Mesendoderm (in vitro differentiated cells): ENCODE measurements around the gene SMIM12.
"Not testable (repeated sequence)": the region's sequence is repeated elsewhere in the genome, so short reads cannot be mapped to it uniquely, and the experiment has no call there.

Experiments used
- DNase-seq: peaks from one replicate; pipeline ENCODE4 v3.0.0; 2013
- H2AK5ac ChIP-seq: 2 replicates; pipeline ENCODE4 v1.6.1; 2013; ENCODE audit warnings: low read length, inconsistent platforms
- H2BK120ac ChIP-seq: 2 replicates; pipeline ENCODE4 v1.6.1; 2013; ENCODE audit warnings: low read depth, mild to moderate bottlenecking, low read length, moderate library complexity, mixed read lengths
- H2BK15ac ChIP-seq: replicated peaks from 2 replicates; pipeline ENCODE4 v1.6.1; 2013; ENCODE audit warnings: low read depth, mild to moderate bottlenecking, moderate library complexity
- H2BK5ac ChIP-seq: 2 replicates; pipeline ENCODE4 v1.6.1; 2013; ENCODE audit warnings: low read length, inconsistent platforms
- H3K18ac ChIP-seq: 2 replicates; pipeline ENCODE4 v1.6.1; 2013; ENCODE audit warnings: mild to moderate bottlenecking, low read length, mixed read lengths
- H3K23ac ChIP-seq: one replicate; pipeline ENCODE4 v1.6.1; 2013; ENCODE audit warnings: low read length
- H3K27ac ChIP-seq: 2 replicates; pipeline ENCODE4 v1.5.1; 2013; ENCODE audit warnings: low read depth, mild to moderate bottlenecking, inconsistent platforms, low read length, moderate library complexity
- H3K27me3 ChIP-seq: 2 replicates; pipeline ENCODE4 v1.6.1; 2013; ENCODE audit warnings: low read length, control low read depth, mild to moderate bottlenecking, inconsistent platforms; ENCODE audit not compliant: insufficient read depth, poor library complexity
- H3K36me3 ChIP-seq: 2 replicates; pipeline ENCODE4 v1.6.1; 2013; ENCODE audit warnings: low read length, inconsistent platforms; ENCODE audit not compliant: control insufficient read depth, insufficient read depth
- H3K4ac ChIP-seq: one replicate; pipeline ENCODE4 v1.6.1; 2013; ENCODE audit warnings: low read depth, mild to moderate bottlenecking, low read length, moderate library complexity
- H3K4me1 ChIP-seq: 2 replicates; pipeline ENCODE4 v1.6.1; 2013; ENCODE audit warnings: low read depth, low read length, inconsistent platforms; ENCODE audit not compliant: control insufficient read depth
- H3K4me2 ChIP-seq: 2 replicates; pipeline ENCODE4 v1.6.1; 2013; ENCODE audit warnings: low read length
- H3K4me3 ChIP-seq: 2 replicates; pipeline ENCODE4 v1.5.1; 2013; ENCODE audit warnings: mild to moderate bottlenecking, low read length
- H3K56ac ChIP-seq: one replicate; pipeline ENCODE4 v1.6.1; 2013; ENCODE audit warnings: low read length
- H3K79me1 ChIP-seq: 2 replicates; pipeline ENCODE4 v1.6.1; 2013; ENCODE audit warnings: low read length, inconsistent platforms
- H3K79me2 ChIP-seq: 2 replicates; pipeline ENCODE4 v1.6.1; 2013; ENCODE audit warnings: mild to moderate bottlenecking, low read length; ENCODE audit not compliant: control insufficient read depth, insufficient read depth
- H3K9ac ChIP-seq: 2 replicates; pipeline ENCODE4 v1.6.1; 2013; ENCODE audit warnings: low read length, inconsistent platforms
- H4K5ac ChIP-seq: one replicate; pipeline ENCODE4 v1.6.1; 2013; ENCODE audit warnings: low read length
- H4K8ac ChIP-seq: one replicate; pipeline ENCODE4 v1.6.1; 2013; ENCODE audit warnings: low read depth, mild to moderate bottlenecking, control low read depth, low read length, moderate library complexity
- WGBS: extraction: QIAGEN DNeasy Blood & Tissue Kit; methylation state at CpG from one replicate; pipeline ENCODE4 v1.1.7; 2013; ENCODE audit warnings: low lambda C conversion rate, missing lambda C conversion rate; ENCODE audit not compliant: insufficient coverage; ENCODE audit errors: extremely low coverage; 5-methylcytosine and 5-hydroxymethylcytosine counted together

The SMIM12 gene

DNA sequence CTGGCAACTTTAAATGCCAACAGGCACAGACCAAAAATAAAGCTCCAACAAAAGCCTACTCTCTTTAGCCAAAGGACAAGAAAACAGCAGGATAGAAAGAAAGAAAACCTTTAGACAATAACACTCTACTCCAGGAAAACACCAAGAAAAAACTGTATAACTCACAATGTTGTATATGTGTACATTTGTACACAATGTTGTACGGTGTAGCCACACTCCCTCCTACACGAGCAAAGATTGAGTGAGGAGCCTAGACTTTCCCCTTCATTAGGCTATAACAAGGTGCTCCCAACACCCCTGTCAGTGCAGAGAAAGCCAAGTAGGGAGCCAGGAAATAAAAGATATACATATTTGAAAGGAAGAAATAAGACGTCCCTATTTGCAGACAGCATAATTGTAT, 42.8 kb downstream of the SMIM12 start:
- Histone ChIP-seq H2BK5ac (no peak overlapping the region), H3K79me1 (no peaks in the 10 kb centered on the region), H4K8ac (no peak overlapping the region), H3K4ac (no peak overlapping the region), H3K79me2 (no peaks in the 10 kb centered on the region), H2AK5ac (no peak overlapping the region), H3K4me2 (no peak overlapping the region), H3K23ac (no peak overlapping the region), H4K5ac (no peak overlapping the region), H3K27me3 (no peaks in the 10 kb centered on the region), H2BK120ac (no peak overlapping the region), H3K4me3 (no peak overlapping the region), H3K4me1 (no peaks in the 10 kb centered on the region), H3K18ac (no peak overlapping the region), H2BK15ac (no peak overlapping the region), H3K27ac (no peak overlapping the region), H3K36me3 (no peaks in the 10 kb centered on the region), H3K9ac (no peak overlapping the region), H3K56ac (no peak overlapping the region)
- WGBS, result no CpG with 5 or more reads among the region's 3 CpGs
- DNase-seq, result no peak

DNA sequence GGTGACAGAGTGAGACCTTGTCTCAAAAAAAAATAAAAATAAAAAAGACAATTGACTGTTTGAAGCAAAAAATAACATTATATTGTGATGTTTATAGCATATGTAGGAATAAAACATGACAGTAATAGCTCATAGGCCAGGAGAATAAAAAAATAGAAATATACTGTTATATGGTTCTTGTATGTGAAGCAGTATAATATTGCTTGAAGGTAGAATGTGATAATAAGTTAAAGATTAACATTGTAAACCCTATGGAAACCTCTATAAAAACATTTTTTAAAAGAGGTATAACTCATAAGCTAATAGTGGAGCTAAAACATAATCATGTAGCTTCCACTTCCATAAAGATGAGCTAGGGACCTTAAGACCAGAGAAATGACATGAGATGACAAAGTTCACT, 43.2 kb downstream of the SMIM12 start:
- no peak overlapping the region for H4K8ac ChIP-seq
- no peak for DNase-seq
- H2BK15ac ChIP-seq, result no peak overlapping the region
- no peak overlapping the region for H3K9ac ChIP-seq
- no peak overlapping the region for H3K27ac ChIP-seq
- no peak overlapping the region for H2AK5ac ChIP-seq
- H2BK120ac ChIP-seq, result no peak overlapping the region
- no peak overlapping the region for H3K56ac ChIP-seq
- H3K27me3 ChIP-seq, result no peaks in the 10 kb centered on the region
- H3K4me1 ChIP-seq, result no peaks in the 10 kb centered on the region
- H3K79me2 ChIP-seq, result no peaks in the 10 kb centered on the region
- H3K4ac ChIP-seq, result no peak overlapping the region
- no peak overlapping the region for H3K4me2 ChIP-seq
- H3K23ac ChIP-seq, result no peak overlapping the region
- no peaks in the 10 kb centered on the region for H3K36me3 ChIP-seq
- H3K79me1 ChIP-seq, result no peaks in the 10 kb centered on the region
- H2BK5ac ChIP-seq, result no peak overlapping the region
- no peak overlapping the region for H3K18ac ChIP-seq
- no peak overlapping the region for H3K4me3 ChIP-seq
- no peak overlapping the region for H4K5ac ChIP-seq

DNA sequence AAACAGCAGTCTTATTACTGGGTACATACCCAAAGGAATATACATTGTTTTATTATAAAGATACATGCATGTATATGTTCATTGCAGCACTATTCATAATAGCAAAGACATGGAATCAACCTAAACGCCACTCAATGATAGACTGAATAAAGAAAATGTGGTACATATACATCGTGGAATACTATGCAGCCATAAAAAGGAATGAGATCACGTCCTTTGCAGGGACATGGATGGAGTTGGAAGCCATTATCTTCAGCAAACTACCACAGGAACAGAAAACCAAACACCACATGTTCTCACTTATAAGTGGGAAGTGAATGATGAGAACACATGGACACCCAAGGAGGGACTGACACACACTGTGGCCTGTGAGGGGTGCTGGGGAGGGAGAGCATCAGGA, 48.8 kb downstream of the SMIM12 start:
- H4K8ac ChIP-seq, H3K18ac ChIP-seq, H3K4me1 ChIP-seq, H2BK5ac ChIP-seq, H3K4me2 ChIP-seq, H3K36me3 ChIP-seq, H4K5ac ChIP-seq, H3K23ac ChIP-seq, H3K27ac ChIP-seq, H3K79me1 ChIP-seq, DNase-seq, H3K9ac ChIP-seq, H2AK5ac ChIP-seq, H3K56ac ChIP-seq, H2BK15ac ChIP-seq, H2BK120ac ChIP-seq, H3K27me3 ChIP-seq, H3K4me3 ChIP-seq, H3K4ac ChIP-seq, H3K79me2 ChIP-seq: not testable (repeated sequence)
- no CpG with 5 or more reads among the region's 3 CpGs for WGBS

DNA sequence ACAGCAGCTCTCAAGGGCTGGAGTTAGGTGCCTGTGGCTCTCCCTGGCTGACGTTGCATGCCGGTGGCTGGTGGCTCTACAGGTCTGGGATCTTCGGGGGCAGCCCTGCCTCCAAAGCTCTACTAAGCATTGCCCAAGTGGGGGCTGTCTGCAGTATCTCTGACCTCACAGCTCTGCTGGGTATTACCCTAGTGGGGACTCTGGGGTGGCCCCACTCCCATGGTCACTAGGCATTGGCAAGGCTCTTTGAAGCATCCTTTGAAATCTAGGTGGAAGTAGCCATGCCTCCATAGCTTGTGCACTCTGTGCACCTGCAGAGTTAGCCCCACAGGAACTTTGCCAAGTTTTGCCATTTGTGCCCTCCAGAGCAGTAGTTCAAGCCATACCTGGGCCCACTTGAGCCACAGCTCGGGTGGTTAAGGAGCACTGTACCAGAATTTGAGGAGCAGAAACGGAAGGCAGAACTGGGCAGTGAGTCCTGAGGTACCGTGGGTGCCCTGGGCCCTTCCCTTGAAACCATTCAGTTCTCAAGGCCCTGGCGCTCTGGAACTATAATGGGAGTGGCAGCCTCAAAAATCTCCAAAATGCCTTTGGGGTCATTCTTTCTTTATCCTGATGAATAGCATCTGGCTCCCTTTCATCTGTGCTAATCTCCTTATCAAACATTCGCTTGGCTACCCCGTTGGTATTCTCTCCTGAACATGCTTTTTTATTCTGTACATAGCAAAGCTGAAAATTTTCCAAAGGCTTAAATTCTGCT, 51.3 kb downstream of the SMIM12 start:
- no peak overlapping the region for H3K4me3 ChIP-seq
- no peak for DNase-seq
- no peaks in the 10 kb centered on the region for H3K27me3 ChIP-seq
- no peak overlapping the region for H3K27ac ChIP-seq
- no peak overlapping the region for H4K5ac ChIP-seq
- H3K23ac ChIP-seq, result no peak overlapping the region
- no peaks in the 10 kb centered on the region for H3K36me3 ChIP-seq
- no peak overlapping the region for H4K8ac ChIP-seq
- WGBS, result no CpG with 5 or more reads among the region's 9 CpGs
- no peak overlapping the region for H2BK15ac ChIP-seq
- no peak overlapping the region for H3K56ac ChIP-seq
- no peak overlapping the region for H3K4ac ChIP-seq
- no peak overlapping the region for H3K18ac ChIP-seq
- no peak overlapping the region for H3K4me2 ChIP-seq
- no peak overlapping the region for H2BK120ac ChIP-seq
- no peaks in the 10 kb centered on the region for H3K4me1 ChIP-seq
- H3K79me2 ChIP-seq, result no peaks in the 10 kb centered on the region
- H2AK5ac ChIP-seq, result no peak overlapping the region
- no peak overlapping the region for H2BK5ac ChIP-seq
- H3K79me1 ChIP-seq, result no peaks in the 10 kb centered on the region
- no peak overlapping the region for H3K9ac ChIP-seq

DNA sequence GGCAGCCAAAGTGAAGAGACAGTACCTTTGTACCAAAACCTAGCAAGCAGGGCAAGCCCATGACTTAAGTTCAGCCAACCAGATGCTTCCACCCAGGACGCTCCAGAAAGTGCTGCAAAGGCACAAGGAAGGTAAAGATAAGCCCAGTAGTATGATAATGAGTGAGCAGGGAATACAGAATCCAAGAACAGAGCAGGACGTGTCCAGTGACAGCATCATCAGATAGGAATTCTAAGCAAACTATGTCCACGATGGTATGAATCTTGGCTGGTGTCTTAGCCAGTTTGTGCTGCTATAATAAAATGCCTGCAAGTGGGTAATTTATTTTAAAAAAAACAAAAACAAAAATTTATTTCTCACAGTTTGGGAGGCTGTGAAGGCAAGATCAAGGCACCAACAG, 53.2 kb downstream of the SMIM12 start:
- DNase-seq, result no peak
- WGBS, result no CpG with 5 or more reads among the region's 3 CpGs
- H2BK5ac ChIP-seq, result no peak overlapping the region

DNA sequence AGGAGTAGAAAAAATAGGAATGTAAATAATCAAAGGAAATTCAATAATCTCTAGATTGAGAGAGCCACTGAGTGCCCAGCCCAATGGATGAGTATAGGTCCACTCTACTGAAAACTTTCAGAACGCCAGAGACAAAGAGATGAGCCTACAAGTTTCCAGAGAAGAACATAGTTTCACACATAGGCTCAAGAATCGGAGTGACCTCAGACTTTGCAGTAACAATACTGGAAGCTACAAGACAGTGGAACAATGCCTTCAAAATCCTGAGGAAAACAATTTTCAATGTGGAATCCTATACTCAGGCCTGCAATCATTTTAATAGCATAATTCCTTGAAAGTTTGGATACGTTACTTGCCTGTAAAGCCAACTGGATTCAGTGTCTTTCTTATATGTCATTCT, 55.8 kb downstream of the SMIM12 start:
- H3K56ac ChIP-seq, result no peak overlapping the region
- H3K9ac ChIP-seq, result no peak overlapping the region
- no peak overlapping the region for H4K5ac ChIP-seq
- no peak for DNase-seq
- whole genome bisulfite sequencing, result no CpG with 5 or more reads among the region's 3 CpGs
- H2BK120ac ChIP-seq, result no peak overlapping the region
- no peaks in the 10 kb centered on the region for H3K27me3 ChIP-seq
- no peak overlapping the region for H3K18ac ChIP-seq
- no peak overlapping the region for H2AK5ac ChIP-seq
- H4K8ac ChIP-seq, result no peak overlapping the region
- no peak overlapping the region for H2BK5ac ChIP-seq
- no peak overlapping the region for H3K4ac ChIP-seq
- H3K4me2 ChIP-seq, result no peak overlapping the region
- no peak overlapping the region for H3K4me3 ChIP-seq
- no peaks in the 10 kb centered on the region for H3K79me1 ChIP-seq
- no peaks in the 10 kb centered on the region for H3K79me2 ChIP-seq
- no peak overlapping the region for H2BK15ac ChIP-seq
- no peak overlapping the region for H3K23ac ChIP-seq
- no peaks in the 10 kb centered on the region for H3K36me3 ChIP-seq
- H3K4me1 ChIP-seq, result no peaks in the 10 kb centered on the region
- H3K27ac ChIP-seq, result no peak overlapping the region

More for the DNA sequence above, 53.2 kb downstream of the SMIM12 start:
- Histone ChIP-seq H3K79me1 (no peaks in the 10 kb centered on the region), H3K4ac (no peak overlapping the region), H4K8ac (no peak overlapping the region), H3K36me3 (no peaks in the 10 kb centered on the region), H4K5ac (no peak overlapping the region), H3K4me1 (no peaks in the 10 kb centered on the region), H3K4me3 (no peak overlapping the region), H2BK120ac (no peak overlapping the region), H2AK5ac (no peak overlapping the region), H3K23ac (no peak overlapping the region), H3K79me2 (no peaks in the 10 kb centered on the region), H3K27ac (no peak overlapping the region), H3K56ac (no peak overlapping the region), H2BK15ac (no peak overlapping the region), H3K4me2 (no peak overlapping the region), H3K9ac (no peak overlapping the region), H3K18ac (no peak overlapping the region), H3K27me3 (no peaks in the 10 kb centered on the region)
